H9 (cell line): ENCODE results near the gene BAZ1B. TPM values are rescaled to one million over a fixed set of nuclear protein-coding genes. Genes with fewer than 3 reads are reported as not detected.
A peak's percentile ranks its signal among the peaks of the same experiment; 100 is the strongest.

Source experiments
- DNase-seq: peaks from one replicate; pipeline ENCODE4 v3.0.0-alpha.2; 2017
- H2AFZ ChIP-seq: one replicate; pipeline ENCODE4 v1.6.1; 2013; ENCODE audit warnings: mild to moderate bottlenecking, low read length, control low read depth, moderate library complexity
- H2AK5ac ChIP-seq: 2 replicates; pipeline ENCODE4 v1.6.1; 2013; ENCODE audit warnings: low read length, control low read depth, mixed read lengths; ENCODE audit not compliant: insufficient read length
- H2BK120ac ChIP-seq: one replicate; pipeline ENCODE4 v1.6.1; 2013; ENCODE audit warnings: low read depth, mild to moderate bottlenecking, low read length, control low read depth, inconsistent platforms; ENCODE audit not compliant: poor library complexity, severe bottlenecking
- H2BK12ac ChIP-seq: 2 replicates; pipeline ENCODE4 v1.6.1; 2013; ENCODE audit warnings: low read length, control low read depth, mixed read lengths, low read depth; ENCODE audit not compliant: insufficient read length
- H2BK15ac ChIP-seq: 2 replicates; pipeline ENCODE4 v1.6.1; 2013; ENCODE audit warnings: low read depth, low read length, control low read depth
- H2BK20ac ChIP-seq: one replicate; pipeline ENCODE4 v1.6.1; 2013; ENCODE audit warnings: low read depth, mild to moderate bottlenecking, low read length, control low read depth, inconsistent platforms; ENCODE audit not compliant: poor library complexity, severe bottlenecking
- H2BK5ac ChIP-seq: 2 replicates; pipeline ENCODE4 v1.6.1; 2013; ENCODE audit warnings: low read length, control low read depth, mixed read lengths; ENCODE audit not compliant: insufficient read length
- H3K14ac ChIP-seq: 2 replicates; pipeline ENCODE4 v1.6.1; 2013; ENCODE audit warnings: low read length, control low read depth; ENCODE audit not compliant: insufficient read depth
- H3K18ac ChIP-seq: 2 replicates; pipeline ENCODE4 v1.6.1; 2013; ENCODE audit warnings: low read depth, mild to moderate bottlenecking, mixed read lengths, low read length, control low read depth; ENCODE audit not compliant: insufficient read length
- H3K23ac ChIP-seq: 2 replicates; pipeline ENCODE4 v1.6.1; 2013; ENCODE audit warnings: low read length, control low read depth, mixed read lengths, low read depth; ENCODE audit not compliant: insufficient read length
- H3K23me2 ChIP-seq: 2 replicates; pipeline ENCODE4 v1.6.1; 2013; ENCODE audit warnings: low read depth, mild to moderate bottlenecking, mixed read lengths, low read length, control low read depth; ENCODE audit not compliant: insufficient read length, poor library complexity, severe bottlenecking
- H3K27ac ChIP-seq: 2 replicates; pipeline ENCODE4 v1.5.1; 2013; ENCODE audit warnings: low read length, control low read depth, mixed read lengths, low read depth; ENCODE audit not compliant: insufficient read length
- H3K27me3 ChIP-seq: 2 replicates; pipeline ENCODE4 v1.6.1; 2013; ENCODE audit warnings: low read length, control low read depth, inconsistent platforms; ENCODE audit not compliant: insufficient read depth
- H3K4ac ChIP-seq: 2 replicates; pipeline ENCODE4 v1.6.1; 2013; ENCODE audit warnings: low read depth, mild to moderate bottlenecking, control low read depth, inconsistent platforms, low read length, moderate library complexity
- H3K4me1 ChIP-seq: 2 replicates; pipeline ENCODE4 v1.6.1; 2013; ENCODE audit warnings: low read length, control low read depth, inconsistent platforms; ENCODE audit not compliant: insufficient read depth
- H3K4me2 ChIP-seq: 2 replicates; pipeline ENCODE4 v1.6.1; 2013; ENCODE audit warnings: low read length, control low read depth, mixed read lengths; ENCODE audit not compliant: insufficient read length, insufficient read depth
- H3K56ac ChIP-seq: 2 replicates; pipeline ENCODE4 v1.6.1; 2013; ENCODE audit warnings: low read depth, mild to moderate bottlenecking, mixed read lengths, low read length, control low read depth; ENCODE audit not compliant: insufficient read length
- H3K79me1 ChIP-seq: 2 replicates; pipeline ENCODE4 v1.6.1; 2013; ENCODE audit warnings: low read depth, mild to moderate bottlenecking, moderate library complexity, low read length, control low read depth, inconsistent platforms; ENCODE audit not compliant: insufficient read depth, poor library complexity, severe bottlenecking
- H3K79me2 ChIP-seq: 2 replicates; pipeline ENCODE4 v1.6.1; 2013; ENCODE audit warnings: low read length, control low read depth, inconsistent platforms; ENCODE audit not compliant: insufficient read depth
- H3K9ac ChIP-seq: 2 replicates; pipeline ENCODE4 v1.6.1; 2013; ENCODE audit warnings: low read length, control low read depth, mixed read lengths; ENCODE audit not compliant: insufficient read length; ENCODE audit errors: extremely low read depth
- H3K9me3 ChIP-seq: one replicate; pipeline ENCODE4 v1.6.1; 2013; ENCODE audit warnings: low read depth, low read length, inconsistent platforms; ENCODE audit not compliant: control insufficient read depth
- H3T11ph ChIP-seq: one replicate; pipeline ENCODE4 v1.6.1; 2013; ENCODE audit warnings: mild to moderate bottlenecking, low read length, control low read depth, inconsistent platforms
- H4K20me1 ChIP-seq: one replicate; pipeline ENCODE4 v1.6.1; 2013; ENCODE audit not compliant: control insufficient read depth, insufficient read length, insufficient read depth
- H4K5ac ChIP-seq: 2 replicates; pipeline ENCODE4 v1.6.1; 2013; ENCODE audit warnings: low read depth, mild to moderate bottlenecking, mixed read lengths, low read length, control low read depth; ENCODE audit not compliant: insufficient read length
- H4K8ac ChIP-seq: replicated peaks from 2 replicates; pipeline ENCODE4 v1.6.1; 2013; ENCODE audit warnings: low read length, control low read depth, mixed read lengths, low read depth; ENCODE audit not compliant: insufficient read length
- H4K91ac ChIP-seq: 2 replicates; pipeline ENCODE4 v1.6.1; 2013; ENCODE audit warnings: low read depth, mild to moderate bottlenecking, moderate library complexity, mixed read lengths, low read length, control low read depth; ENCODE audit not compliant: insufficient read length
- H3K27ac Mint-ChIP-seq, 3 experiments: 2 replicates in 2 of 3; 3 replicates in 1 of 3; pipeline ENCODE4 v1.8.0; 2020 to 2021; ENCODE audit warnings: mixed read lengths in 3 of 3, mild to moderate bottlenecking in 1 of 3, moderate library complexity in 1 of 3
- H3K27me3 Mint-ChIP-seq: 2 replicates; pipeline ENCODE4 v1.8.0; 2021; ENCODE audit warnings: low read depth, mild to moderate bottlenecking, moderate library complexity, mixed read lengths
- H3K36me3 Mint-ChIP-seq, 3 experiments: 2 replicates in 2 of 3; 3 replicates in 1 of 3; pipeline ENCODE4 v1.8.0; 2020 to 2021; ENCODE audit warnings: low read depth in 3 of 3, mixed read lengths in 3 of 3; ENCODE audit not compliant: insufficient read depth in 1 of 3
- H3K4me1 Mint-ChIP-seq, 2 experiments: 2 replicates each; pipeline ENCODE4 v1.8.0; 2020; ENCODE audit warnings: mixed read lengths in 2 of 2
- H3K4me3 Mint-ChIP-seq, 2 experiments: 2 replicates in 1 of 2; 3 replicates in 1 of 2; pipeline ENCODE4 v1.8.0; 2020 to 2021; ENCODE audit warnings: mild to moderate bottlenecking in 2 of 2, mixed read lengths in 2 of 2, moderate library complexity in 1 of 2
- H3K9me3 Mint-ChIP-seq, 2 experiments: 2 replicates in 1 of 2; 3 replicates in 1 of 2; pipeline ENCODE4 v1.8.0; 2020; ENCODE audit warnings: mild to moderate bottlenecking in 2 of 2, mixed read lengths in 2 of 2, moderate library complexity in 1 of 2
- WGBS: extraction: QIAGEN DNeasy Blood & Tissue Kit; methylation state at CpG from one replicate; pipeline ENCODE4 v1.1.7; 2013; ENCODE audit warnings: missing lambda C conversion rate, low lambda C conversion rate, mixed read lengths; ENCODE audit not compliant: insufficient read length; ENCODE audit errors: extremely low coverage; 5-methylcytosine and 5-hydroxymethylcytosine counted together
- total RNA-seq: library from RNA; stranded (reverse); gene quantifications from 2 replicates; pipeline ENCODE4 v1.2.1, GENCODE V29; 2021
- TF ChIP-seq, protein P1 (sequence below): fragments of 200-600 bp; sonication (generic); conservative IDR thresholded peaks from 3 replicates; pipeline ENCODE4 v1.8.0; 2021; ENCODE audit warnings: antibody characterized with exemption, mild to moderate bottlenecking

The BAZ1B gene
- total RNA-seq, 1 experiment from 2014 or later: 96.4 TPM

DNA sequence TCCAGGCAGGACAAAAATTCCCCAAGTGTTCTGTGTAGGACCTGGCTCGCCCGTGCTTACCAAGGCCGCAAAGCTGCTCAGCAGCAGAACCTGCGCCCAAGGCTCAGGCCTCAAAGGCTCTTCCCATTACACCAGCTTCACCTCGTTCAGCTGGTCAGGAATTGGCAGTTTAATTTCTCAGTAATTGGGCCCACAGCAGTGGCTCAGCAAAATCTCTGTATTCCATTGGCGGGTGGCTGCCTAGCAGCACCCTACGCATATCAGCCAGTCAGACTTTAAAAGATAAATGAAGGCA, 82.7 kb downstream of the BAZ1B start:
- no peaks in the 10 kb centered on the region for H3K79me2 ChIP-seq
- no peak overlapping the region for H2AK5ac ChIP-seq
- H3K27me3 Mint-ChIP-seq: peaks cover 11% of the 10 kb centered on the region
- H3K18ac ChIP-seq: no peak overlapping the region
- H2BK120ac ChIP-seq: no peak overlapping the region
- no peak overlapping the region for H2BK12ac ChIP-seq
- no peak overlapping the region for H3K23ac ChIP-seq
- no peak overlapping the region for H4K91ac ChIP-seq
- no peak overlapping the region for H4K5ac ChIP-seq
- peak overlapping the region; percentile 37 to 93 (median 79); a peak in 4 of 7 replicates for H3K27ac Mint-ChIP-seq
- no CpG with 5 or more reads among the region's 7 CpGs for WGBS
- no peak overlapping the region for H2BK15ac ChIP-seq
- DNase-seq: no peak
- no peaks in the 10 kb centered on the region for H3K23me2 ChIP-seq
- no peaks in the 10 kb centered on the region for H3K79me1 ChIP-seq
- H4K8ac ChIP-seq: no peak overlapping the region
- no peak overlapping the region for H2BK20ac ChIP-seq
- peaks cover 38 to 56% (median 55%) of the 10 kb centered on the region in 3 experiments; a peak in 6 of 7 replicates for H3K36me3 Mint-ChIP-seq
- no peak overlapping the region for H3K27ac ChIP-seq
- no peak overlapping the region for H3K4me2 ChIP-seq
- no peak overlapping the region for H3T11ph ChIP-seq
- no peak overlapping the region for H3K4me3 Mint-ChIP-seq
- H3K9me3 Mint-ChIP-seq: peaks cover 0 to 3% of the 10 kb centered on the region in 2 experiments; a peak in 2 of 5 replicates
- no peak overlapping the region for H3K56ac ChIP-seq
- no peaks in the 10 kb centered on the region for H4K20me1 ChIP-seq
- H3K9ac ChIP-seq: no peak overlapping the region
- no peaks in the 10 kb centered on the region for H3K9me3 ChIP-seq
- H2AFZ ChIP-seq: no peak overlapping the region
- H2BK5ac ChIP-seq: no peak overlapping the region
- no peaks in the 10 kb centered on the region; the same call in 1 of the 2 replicates for H3K27me3 ChIP-seq
- no peaks in the 10 kb centered on the region for H3K4me1 ChIP-seq
- no peak overlapping the region for H3K14ac ChIP-seq
- H3K4ac ChIP-seq: no peak overlapping the region
- peaks cover 6 to 19% of the 10 kb centered on the region in 2 experiments for H3K4me1 Mint-ChIP-seq
- TF ChIP-seq, protein P1, sequence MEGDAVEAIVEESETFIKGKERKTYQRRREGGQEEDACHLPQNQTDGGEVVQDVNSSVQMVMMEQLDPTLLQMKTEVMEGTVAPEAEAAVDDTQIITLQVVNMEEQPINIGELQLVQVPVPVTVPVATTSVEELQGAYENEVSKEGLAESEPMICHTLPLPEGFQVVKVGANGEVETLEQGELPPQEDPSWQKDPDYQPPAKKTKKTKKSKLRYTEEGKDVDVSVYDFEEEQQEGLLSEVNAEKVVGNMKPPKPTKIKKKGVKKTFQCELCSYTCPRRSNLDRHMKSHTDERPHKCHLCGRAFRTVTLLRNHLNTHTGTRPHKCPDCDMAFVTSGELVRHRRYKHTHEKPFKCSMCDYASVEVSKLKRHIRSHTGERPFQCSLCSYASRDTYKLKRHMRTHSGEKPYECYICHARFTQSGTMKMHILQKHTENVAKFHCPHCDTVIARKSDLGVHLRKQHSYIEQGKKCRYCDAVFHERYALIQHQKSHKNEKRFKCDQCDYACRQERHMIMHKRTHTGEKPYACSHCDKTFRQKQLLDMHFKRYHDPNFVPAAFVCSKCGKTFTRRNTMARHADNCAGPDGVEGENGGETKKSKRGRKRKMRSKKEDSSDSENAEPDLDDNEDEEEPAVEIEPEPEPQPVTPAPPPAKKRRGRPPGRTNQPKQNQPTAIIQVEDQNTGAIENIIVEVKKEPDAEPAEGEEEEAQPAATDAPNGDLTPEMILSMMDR: no peak
